IMR-90 (cell line): ENCODE data around the gene TMTC2. TPM values are rescaled to one million over a fixed set of nuclear protein-coding genes. Genes with fewer than 3 reads are reported as not detected.

Experiments
- ATAC-seq: fragments of 200-7000 bp; cut with Tn5 transposase; 2 replicates; pipeline ENCODE4 v1.9.1; 2020; ENCODE audit warnings: low read depth, mild to moderate bottlenecking, moderate library complexity
- BruUV-seq: library from RNA; stranded (reverse); fragments of 400-500 nt; replicated peaks from 2 replicates; lab custom pipeline; 2021; lab: Mats Ljungman, UMichigan
- CTCF ChIA-PET: fragments of 300-600 bp; formaldehyde crosslinking; extraction: SDS; loops from one replicate; lab custom pipeline; 2021; ENCODE audit warnings: antibody characterized with exemption; lab: Yijun Ruan, JAX
- POLR2A ChIA-PET: fragments of 300-600 bp; sonication (Branson Sonifier 250); formaldehyde crosslinking; loops from one replicate; lab custom pipeline; 2022; ENCODE audit warnings: antibody characterized with exemption; ENCODE audit not compliant: unreplicated experiment; lab: Charles Lee
- DNase-seq: peaks from one replicate; pipeline ENCODE4 v3.0.0; 2013
- H2AFZ ChIP-seq: replicated peaks from 2 replicates; pipeline ENCODE3; 2013; ENCODE audit warnings: low read length, mild to moderate bottlenecking; ENCODE audit not compliant: poor library complexity
- H2AK5ac ChIP-seq: 2 replicates; pipeline ENCODE4 v1.6.1; 2013; ENCODE audit warnings: low read depth, low read length, inconsistent platforms
- H2AK9ac ChIP-seq: replicated peaks from 2 replicates; pipeline ENCODE3; 2013; ENCODE audit warnings: mild to moderate bottlenecking, low read depth, low read length, moderate library complexity; ENCODE audit not compliant: poor library complexity
- H2BK120ac ChIP-seq: 2 replicates; pipeline ENCODE4 v1.6.1; 2013; ENCODE audit warnings: low read depth, low read length, inconsistent platforms
- H2BK15ac ChIP-seq: 3 replicates; pipeline ENCODE4 v1.6.1; 2013; ENCODE audit warnings: low read depth, low read length, inconsistent platforms
- H2BK20ac ChIP-seq: 2 replicates; pipeline ENCODE4 v1.6.1; 2013; ENCODE audit warnings: low read depth, mild to moderate bottlenecking, inconsistent platforms, low read length, moderate library complexity
- H2BK5ac ChIP-seq: 2 replicates; pipeline ENCODE4 v1.6.1; 2013; ENCODE audit warnings: mild to moderate bottlenecking, low read depth, low read length, inconsistent platforms; ENCODE audit not compliant: poor library complexity, severe bottlenecking
- H3K14ac ChIP-seq: replicated peaks from 2 replicates; pipeline ENCODE4 v1.6.1; 2013; ENCODE audit warnings: low read depth, low read length, inconsistent platforms
- H3K18ac ChIP-seq: 2 replicates; pipeline ENCODE4 v1.6.1; 2013; ENCODE audit warnings: low read depth, low read length, control low read depth
- H3K23ac ChIP-seq: 2 replicates; pipeline ENCODE4 v1.6.1; 2013; ENCODE audit warnings: low read depth, low read length, inconsistent platforms
- H3K27ac ChIP-seq: 2 replicates; pipeline ENCODE4 v1.5.1; 2013; ENCODE audit warnings: mild to moderate bottlenecking, control low read depth, low read length; ENCODE audit not compliant: insufficient read depth
- H3K27me3 ChIP-seq: 2 replicates; pipeline ENCODE4 v1.6.1; 2013; ENCODE audit warnings: low read length; ENCODE audit not compliant: control insufficient read depth, insufficient read depth
- H3K36me3 ChIP-seq: 2 replicates; pipeline ENCODE4 v1.6.1; 2013; ENCODE audit warnings: low read length, mixed read lengths; ENCODE audit not compliant: control insufficient read depth, insufficient read depth
- H3K4ac ChIP-seq: 2 replicates; pipeline ENCODE4 v1.6.1; 2013; ENCODE audit warnings: low read depth, low read length, inconsistent platforms
- H3K4me1 ChIP-seq: 2 replicates; pipeline ENCODE4 v1.6.1; 2013; ENCODE audit warnings: low read length, mixed read lengths; ENCODE audit not compliant: control insufficient read depth, insufficient read depth
- H3K4me2 ChIP-seq: 2 replicates; pipeline ENCODE4 v1.6.1; 2013; ENCODE audit warnings: low read depth, mild to moderate bottlenecking, control low read depth, low read length, moderate library complexity
- H3K4me3 ChIP-seq: 2 replicates; pipeline ENCODE4 v1.5.1; 2013; ENCODE audit warnings: low read depth, mild to moderate bottlenecking, control low read depth, low read length, moderate library complexity; ENCODE audit not compliant: insufficient read depth
- H3K56ac ChIP-seq: 2 replicates; pipeline ENCODE4 v1.6.1; 2013; ENCODE audit warnings: low read length, inconsistent platforms; ENCODE audit not compliant: insufficient read depth; ENCODE audit errors: extremely low read depth
- H3K79me1 ChIP-seq, 2 experiments: 2 replicates each; pipeline ENCODE4 v1.6.1; 2013; ENCODE audit warnings: low read length in 2 of 2, inconsistent platforms in 1 of 2, low read depth in 1 of 2
- H3K9ac ChIP-seq: 2 replicates; pipeline ENCODE4 v1.6.1; 2013; ENCODE audit warnings: low read depth, low read length, control low read depth
- H3K9me1 ChIP-seq: 2 replicates; pipeline ENCODE4 v1.6.1; 2013; ENCODE audit warnings: low read length, inconsistent platforms; ENCODE audit not compliant: insufficient read depth
- H3K9me3 ChIP-seq: 2 replicates; pipeline ENCODE4 v1.6.1; 2013; ENCODE audit warnings: low read length; ENCODE audit not compliant: control insufficient read depth, insufficient read depth
- H4K20me1 ChIP-seq: 2 replicates; pipeline ENCODE4 v1.6.1; 2013; ENCODE audit warnings: low read length, inconsistent platforms; ENCODE audit not compliant: insufficient read depth
- H4K5ac ChIP-seq: 2 replicates; pipeline ENCODE4 v1.6.1; 2013; ENCODE audit warnings: mild to moderate bottlenecking, low read depth, low read length, control low read depth
- H4K8ac ChIP-seq, 2 experiments: 2 replicates each; pipeline ENCODE4 v1.6.1; 2013; ENCODE audit warnings: low read depth in 2 of 2, low read length in 2 of 2, control low read depth in 1 of 2, inconsistent platforms in 1 of 2
- H4K91ac ChIP-seq: 2 replicates; pipeline ENCODE4 v1.6.1; 2013; ENCODE audit warnings: low read depth, low read length, inconsistent platforms; ENCODE audit not compliant: insufficient read depth
- CEBPB ChIP-seq: IDR thresholded peaks from 2 replicates; pipeline ENCODE4 v1.6.1; 2012; ENCODE audit warnings: low read depth, low read length, improper control_type of control experiment
- CHD1 ChIP-seq: IDR thresholded peaks from 2 replicates; pipeline ENCODE4 v1.6.1; 2012; ENCODE audit warnings: low read depth, low read length, improper control_type of control experiment
- CTCF ChIP-seq: conservative IDR thresholded peaks from 2 replicates; pipeline ENCODE4 v1.5.1; 2012; ENCODE audit warnings: mild to moderate bottlenecking, low read depth, low read length, improper control_type of control experiment
- ELK1 ChIP-seq: fragments of 150-350 bp; IDR thresholded peaks from 2 replicates; pipeline ENCODE4 v1.6.1; 2016; ENCODE audit warnings: low read depth, mild to moderate bottlenecking, low read length, moderate library complexity, borderline replicate concordance
- FOS ChIP-seq: fragments of 150-350 bp; IDR thresholded peaks from 2 replicates; pipeline ENCODE4 v1.6.1; 2016; ENCODE audit warnings: low read depth, low read length
- MAFK ChIP-seq: IDR thresholded peaks from 2 replicates; pipeline ENCODE4 v1.6.1; 2012; ENCODE audit warnings: low read depth, low read length, improper control_type of control experiment
- MAZ ChIP-seq: IDR thresholded peaks from 2 replicates; pipeline ENCODE4 v1.6.1; 2012; ENCODE audit warnings: low read depth, mild to moderate bottlenecking, low read length, improper control_type of control experiment, moderate library complexity, borderline replicate concordance
- MXI1 ChIP-seq: IDR thresholded peaks from 2 replicates; pipeline ENCODE4 v1.6.1; 2012; ENCODE audit warnings: low read depth, mild to moderate bottlenecking, low read length, moderate library complexity, borderline replicate concordance
- NFE2L2 ChIP-seq: fragments of 150-350 bp; IDR thresholded peaks from 2 replicates; pipeline ENCODE4 v1.6.1; 2016; ENCODE audit warnings: low read depth, mild to moderate bottlenecking, low read length
- POLR2A ChIP-seq: IDR thresholded peaks from 2 replicates; pipeline ENCODE4 v1.6.1; 2012; ENCODE audit warnings: mild to moderate bottlenecking, low read depth, low read length
- RCOR1 ChIP-seq: IDR thresholded peaks from 2 replicates; pipeline ENCODE4 v1.6.1; 2012; ENCODE audit warnings: mild to moderate bottlenecking, low read length, improper control_type of control experiment; ENCODE audit not compliant: insufficient replicate concordance
- RFX5 ChIP-seq: IDR thresholded peaks from 2 replicates; pipeline ENCODE4 v1.8.0; 2012; ENCODE audit warnings: low read depth, mild to moderate bottlenecking, low read length, moderate library complexity
- SMC3 ChIP-seq: fragments of 150-350 bp; IDR thresholded peaks from 2 replicates; pipeline ENCODE4 v1.6.1; 2016; ENCODE audit warnings: low read depth, mild to moderate bottlenecking, antibody characterized with exemption, low read length, moderate library complexity
- USF2 ChIP-seq: fragments of 150-350 bp; IDR thresholded peaks from 2 replicates; pipeline ENCODE4 v1.6.1; 2017; ENCODE audit warnings: mild to moderate bottlenecking, antibody characterized with exemption, low read length, low read depth
- WGBS, 2 experiments: methylation state at CpG; one replicate each; pipeline versions ENCODE4 v1.1.5 to v1.1.7; 2013; ENCODE audit warnings: missing lambda C conversion rate in 2 of 2; ENCODE audit not compliant: insufficient read length in 1 of 2; ENCODE audit errors: extremely low coverage in 2 of 2; 5-methylcytosine and 5-hydroxymethylcytosine counted together
- dilution Hi-C: fragments of 300-500 bp; cut with HindIII; formaldehyde crosslinking; loops from one replicate; pipeline ENCODE4 v1.14.3; 2018; ENCODE audit warnings: low sequenced_read_pairs; ENCODE audit not compliant: unreplicated experiment
- in situ Hi-C: fragments of 300-500 bp; cut with MboI; formaldehyde crosslinking; loops from 3 replicates; pipeline ENCODE4 v1.14.3; 2019; ENCODE audit warnings: low sequenced_read_pairs, inconsistent platforms, mixed read lengths
- intact Hi-C: fragments of 100-400 bp; cut with micrococcal nuclease; formaldehyde crosslinking; loops from 2 replicates; pipeline ENCODE4 v1.10.0; 2022
- polyA plus RNA-seq, 3 experiments: library from polyadenylated mRNA; depleted of rRNA; stranded (reverse); fragments of >200 nt; gene quantifications; 2 replicates each; pipeline ENCODE4 v1.2.3, GENCODE V29; 2012; ENCODE audit warnings: low replicate concordance in 1 of 3
- total RNA-seq: library from RNA; depleted of rRNA; stranded (reverse); fragments of >200 nt; gene quantifications from 2 replicates; pipeline ENCODE4 v1.2.3, GENCODE V29; 2012

Gene TMTC2
- total and polyA plus RNA-seq, 2 of the 4 experiments (the other 2 are of a cell fraction) = 0.56 to 1.4 TPM

- H3K4ac ChIP-seq = no peak overlapping the region
- no peak overlapping the region for H3K4me2 ChIP-seq
- no peaks in the 10 kb centered on the region for H3K36me3 ChIP-seq
- in situ Hi-C loops = no loop called here
- no peak overlapping the region for H4K91ac ChIP-seq
- ChIA-PET POLR2A (no interaction called here), CTCF (no interaction called here)
- H3K79me1 ChIP-seq = no peaks in the 10 kb centered on the region
- no peak overlapping the region for H2AFZ ChIP-seq
- H2AK9ac ChIP-seq = no peak overlapping the region
- H3K9me1 ChIP-seq = no peaks in the 10 kb centered on the region
- TF ChIP-seq RCOR1 (no peak), MXI1 (no peak), FOS (no peak), MAFK (no peak), RFX5 (no peak), USF2 (no peak), CEBPB (no peak), CTCF (no peak), POLR2A (no peak), CHD1 (no peak), SMC3 (no peak), ELK1 (no peak), NFE2L2 (no peak), MAZ (no peak)
- H3K4me3 ChIP-seq = no peak overlapping the region
- H3K27me3 ChIP-seq = no peaks in the 10 kb centered on the region
- H3K56ac ChIP-seq = no peak overlapping the region
- H3K14ac ChIP-seq = no peak overlapping the region
- H3K27ac ChIP-seq = no peak overlapping the region
- no peak overlapping the region for H2AK5ac ChIP-seq
- intact Hi-C loops = no loop called here
- dilution Hi-C loops = no loop called here
- H3K18ac ChIP-seq = no peak overlapping the region
- peaks cover 2% of the 10 kb centered on the region; the same call in 1 of the 2 replicates for H3K9me3 ChIP-seq
- BruUV-seq = no TSS peak
- H3K4me1 ChIP-seq = no peaks in the 10 kb centered on the region
- 84% methylated on average over 18 of the region's 28 CpGs; no CpG with 5 or more reads in 1 of the 2 experiments for WGBS, 2 experiments
- no peak overlapping the region for H2BK15ac ChIP-seq
- no peak overlapping the region for H3K9ac ChIP-seq
- no peak overlapping the region for H3K23ac ChIP-seq
- H4K5ac ChIP-seq = no peak overlapping the region
- H4K20me1 ChIP-seq = no peaks in the 10 kb centered on the region
- ATAC-seq (no peak), DNase-seq (no peak)
- no peak overlapping the region for H4K8ac ChIP-seq
- no peak overlapping the region for H2BK20ac ChIP-seq
- no peak overlapping the region for H2BK5ac ChIP-seq
- H2BK120ac ChIP-seq = no peak overlapping the region
Measured at GRCh38 chr12:82659343-82660207, 27.1 kb upstream of the TMTC2 start.
